MCF 10A (cell line): ENCODE data around the gene HEMGN. TPM values are rescaled to one million over a fixed set of nuclear protein-coding genes. Genes with fewer than 3 reads are reported as not detected.

Source experiments
- BruUV-seq: library from RNA; stranded (reverse); fragments of 400-500 nt; replicated peaks from 2 replicates; lab custom pipeline; 2021; lab: Mats Ljungman, UMichigan
- CTCF ChIA-PET: fragments of 300-600 bp; sonication (Branson Sonifier 250); formaldehyde crosslinking; extraction: SDS; loops from one replicate; lab custom pipeline; 2021; ENCODE audit warnings: antibody characterized with exemption, inconsistent platforms; lab: Yijun Ruan, JAX
- POLR2A ChIA-PET: fragments of 300-600, 350-650 bp; sonication (Branson Sonifier 250); formaldehyde crosslinking; extraction: SDS; loops from one replicate; lab custom pipeline; 2020; ENCODE audit warnings: antibody characterized with exemption, inconsistent platforms; lab: Yijun Ruan, JAX
- DNase-seq: peaks from one replicate; pipeline ENCODE4 v3.0.0-alpha.2; 2018; ENCODE audit not compliant: unreplicated experiment
- H3K27ac Mint-ChIP-seq: one replicate; pipeline ENCODE4 v1.8.0; 2022; ENCODE audit warnings: mild to moderate bottlenecking, low read depth, mixed read lengths; ENCODE audit not compliant: unreplicated experiment
- H3K27me3 Mint-ChIP-seq: one replicate; pipeline ENCODE4 v1.8.0; 2022; ENCODE audit warnings: mixed read lengths; ENCODE audit not compliant: insufficient read depth, unreplicated experiment
- H3K36me3 Mint-ChIP-seq: one replicate; pipeline ENCODE4 v1.8.0; 2022; ENCODE audit warnings: mild to moderate bottlenecking, moderate library complexity, mixed read lengths; ENCODE audit not compliant: insufficient read depth, unreplicated experiment
- H3K4me1 Mint-ChIP-seq: one replicate; pipeline ENCODE4 v1.8.0; 2022; ENCODE audit warnings: mixed read lengths; ENCODE audit not compliant: insufficient read depth, unreplicated experiment
- H3K4me3 Mint-ChIP-seq: one replicate; pipeline ENCODE4 v1.8.0; 2022; ENCODE audit warnings: mild to moderate bottlenecking, moderate library complexity, mixed read lengths; ENCODE audit not compliant: unreplicated experiment
- H3K9me3 Mint-ChIP-seq: one replicate; pipeline ENCODE4 v1.8.0; 2022; ENCODE audit warnings: mixed read lengths; ENCODE audit not compliant: unreplicated experiment
- CTCF ChIP-seq: fragments of 200-600 bp; IDR thresholded peaks from one replicate; pipeline ENCODE4 v1.8.0; 2022; ENCODE audit warnings: antibody characterized with exemption, mild to moderate bottlenecking; ENCODE audit not compliant: unreplicated experiment
- intact Hi-C: fragments of 100-400 bp; cut with micrococcal nuclease; formaldehyde crosslinking; loops from 2 replicates; pipeline ENCODE4 v1.14.1; 2022
- total RNA-seq: library from RNA; stranded (reverse); gene quantifications from 2 replicates; pipeline ENCODE4 v1.2.3, GENCODE V29; 2022

The HEMGN gene
- total RNA-seq, 1 experiment from 2014 or later: not detected

DNA sequence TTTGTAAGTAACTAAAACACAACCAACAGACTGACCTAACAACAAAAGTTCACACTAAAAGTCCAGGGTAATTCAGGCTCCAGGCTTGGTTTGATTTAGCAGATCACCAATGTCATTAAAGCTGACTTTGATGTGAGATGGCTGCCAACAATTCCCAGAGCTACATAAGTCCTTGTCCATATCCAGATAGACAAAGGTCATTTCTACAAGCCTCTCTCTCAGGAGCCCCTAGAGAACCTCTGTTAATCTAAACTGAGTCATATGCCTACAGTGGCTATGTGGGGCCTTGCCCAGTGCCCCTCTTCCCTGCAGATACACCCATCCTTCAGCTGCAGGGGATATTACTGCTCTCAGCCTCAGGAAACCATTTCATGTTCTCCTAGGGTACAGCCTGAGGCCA is 26.9 kb upstream of the HEMGN start:
- peaks cover 28% of the 10 kb centered on the region for H3K27me3 Mint-ChIP-seq

DNA sequence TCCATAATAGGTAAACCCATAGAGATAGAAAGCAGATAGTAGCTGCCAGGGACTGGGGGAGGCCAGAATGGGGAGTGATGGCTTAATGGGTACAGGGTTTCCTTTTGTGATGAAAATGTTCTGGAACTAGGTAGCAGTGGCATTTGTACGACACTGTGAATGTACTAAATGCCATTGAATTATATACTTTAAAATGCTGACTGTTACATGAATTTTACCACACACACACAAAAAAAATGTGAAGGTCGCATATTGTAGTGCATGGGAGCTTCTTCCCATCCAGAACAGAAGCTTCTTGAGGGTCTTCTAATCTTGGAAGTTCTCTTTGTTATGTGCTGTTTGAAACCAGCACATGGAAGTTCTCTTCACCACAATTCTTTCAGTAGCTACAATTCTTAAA is 25.3 kb upstream of the HEMGN start:
- H3K9me3 Mint-ChIP-seq: no peaks in the 10 kb centered on the region
- no peaks in the 10 kb centered on the region for H3K4me1 Mint-ChIP-seq
- POLR2A ChIA-PET: no interaction called here
- no peak overlapping the region for H3K27ac Mint-ChIP-seq
- H3K4me3 Mint-ChIP-seq: no peak overlapping the region
- BruUV-seq: no TSS peak
- no peak for TF ChIP-seq CTCF
- H3K27me3 Mint-ChIP-seq: peaks cover 27% of the 10 kb centered on the region
- DNase-seq: no peak
- no peaks in the 10 kb centered on the region for H3K36me3 Mint-ChIP-seq
- intact Hi-C loops: no loop called here
- CTCF ChIA-PET: interaction anchor here (0.6 to 3.1 kb wide), 3 partner anchors 9 to 294 kb away, joined by 3 to 14 read pairs (median 7); no protein-coding TSS in a partner anchor

More for the DNA sequence above, 26.9 kb upstream of the HEMGN start:
- DNase-seq: no peak
- ChIA-PET POLR2A (no interaction called here), CTCF (interaction anchor here (0.6 to 1.8 kb wide), 4 partner anchors 11 to 103 kb away, joined by 4 to 5 read pairs (median 4); no protein-coding TSS in a partner anchor)
- Mint-ChIP-seq H3K27ac (no peak overlapping the region), H3K9me3 (no peaks in the 10 kb centered on the region), H3K4me3 (no peak overlapping the region), H3K36me3 (no peaks in the 10 kb centered on the region), H3K4me1 (no peaks in the 10 kb centered on the region)
- intact Hi-C loops: no loop called here
- TF ChIP-seq CTCF: no peak
- BruUV-seq: no TSS peak

DNA sequence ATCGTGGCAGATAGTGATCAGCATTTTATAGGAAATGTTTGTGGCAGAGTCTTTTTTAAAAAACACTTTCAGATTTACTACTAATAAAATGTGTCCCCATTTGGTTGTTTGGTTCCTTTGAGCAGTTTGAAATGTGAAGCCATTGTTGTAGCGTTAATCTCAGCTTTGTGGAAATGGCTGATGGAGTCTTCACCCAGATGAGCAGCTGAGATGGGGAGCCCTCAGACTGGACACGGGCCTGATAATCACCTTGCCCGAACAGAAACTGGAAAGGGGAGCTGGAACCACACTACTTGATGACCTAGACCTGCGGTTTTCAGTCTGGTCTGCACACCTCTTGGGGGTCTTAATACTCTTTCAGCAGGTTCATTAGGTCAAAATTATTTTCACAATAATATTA is 24.6 kb upstream of the HEMGN start:
- CTCF ChIA-PET: interaction anchor here (0.7 to 3.1 kb wide), 5 partner anchors 8 to 61 kb away, joined by 3 to 14 read pairs (median 7); no protein-coding TSS in a partner anchor
- H3K27ac Mint-ChIP-seq: no peak overlapping the region

GRCh38 chr9:97962136-97962535 is 24.2 kb upstream of the HEMGN start:
- Mint-ChIP-seq H3K9me3 (no peaks in the 10 kb centered on the region), H3K36me3 (no peaks in the 10 kb centered on the region), H3K4me3 (no peak overlapping the region), H3K27me3 (peaks cover 17% of the 10 kb centered on the region), H3K27ac (no peak overlapping the region), H3K4me1 (no peaks in the 10 kb centered on the region)
- no peak for DNase-seq
- BruUV-seq: no TSS peak
- POLR2A ChIA-PET: no interaction called here
- CTCF ChIA-PET: interaction anchor here (0.7 to 3.1 kb wide), 5 partner anchors 8 to 61 kb away, joined by 3 to 14 read pairs (median 7); no protein-coding TSS in a partner anchor
- intact Hi-C loops: no loop called here
- TF ChIP-seq CTCF: no peak

More for the DNA sequence above, 24.6 kb upstream of the HEMGN start:
- H3K36me3 Mint-ChIP-seq: no peaks in the 10 kb centered on the region
- POLR2A ChIA-PET: no interaction called here
- H3K4me1 Mint-ChIP-seq: no peaks in the 10 kb centered on the region
- H3K4me3 Mint-ChIP-seq: no peak overlapping the region
- no peak for TF ChIP-seq CTCF
- DNase-seq: no peak
- H3K9me3 Mint-ChIP-seq: no peaks in the 10 kb centered on the region
- no TSS peak for BruUV-seq
- intact Hi-C loops: no loop called here
- peaks cover 21% of the 10 kb centered on the region for H3K27me3 Mint-ChIP-seq
